ENCODE results near the gene TSPAN5.
A peak's percentile ranks its signal among the peaks of the same experiment; 100 is the strongest.

TSPAN5 gene

GRCh38 chr4:98603683-98604521 lies 54.5 kb downstream of the TSPAN5 start:
- Histone ChIP-seq H3K36me3 (ENCODE audit: insufficient read depth, low read length) (no peaks in the 10 kb centered on the region), H3K4me1 (ENCODE audit: insufficient read depth, low read length) (no peaks in the 10 kb centered on the region), H3K9ac (ENCODE audit: low read length) (no peak overlapping the region), H3K4me3 (ENCODE audit: low read depth in 1 of 2, low read length in 2 of 2) (no peak overlapping the region), H3K27me3 (ENCODE audit: control insufficient read depth in 1 of 2, insufficient read depth in 2 of 2, low read length in 2 of 2) (no peaks in the 10 kb centered on the region), H3K27ac (ENCODE audit: low read depth, low read length) (no peak overlapping the region), H3K9me3 (ENCODE audit: low read length) (no peaks in the 10 kb centered on the region)

DNA sequence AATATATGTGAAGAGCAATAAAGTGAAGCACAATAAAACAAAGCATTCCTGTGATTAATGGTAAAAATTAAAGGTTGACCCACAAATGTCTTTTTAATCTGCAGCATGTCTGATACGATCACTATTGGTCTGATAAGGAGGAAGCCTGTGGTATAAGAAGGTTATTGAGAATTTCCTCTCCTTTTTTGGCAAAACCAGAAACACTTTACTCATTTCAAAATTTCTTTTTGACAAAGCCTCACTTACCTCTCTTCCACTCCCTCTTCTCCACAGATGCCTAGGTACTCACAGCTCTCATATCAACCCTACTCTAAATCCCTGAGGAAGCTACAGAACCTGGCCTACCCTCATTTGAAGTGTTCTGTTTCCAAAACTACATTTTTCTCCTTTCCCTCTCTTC lies 56.1 kb downstream of the TSPAN5 start:
- no peaks in the 10 kb centered on the region for H3K4me1 ChIP-seq (ENCODE audit: insufficient read depth, low read length)
- no peaks in the 10 kb centered on the region for H3K36me3 ChIP-seq (ENCODE audit: insufficient read depth, low read length)
- H3K27me3 ChIP-seq (ENCODE audit: control insufficient read depth in 1 of 2, insufficient read depth in 2 of 2, low read length in 2 of 2): no peaks in the 10 kb centered on the region
- H3K9ac ChIP-seq (ENCODE audit: low read length): no peak overlapping the region
- H3K4me3 ChIP-seq (ENCODE audit: low read depth in 1 of 2, low read length in 2 of 2): no peak overlapping the region
- no peak overlapping the region for H3K27ac ChIP-seq (ENCODE audit: low read depth, low read length)
- no peaks in the 10 kb centered on the region for H3K9me3 ChIP-seq (ENCODE audit: low read length)

DNA sequence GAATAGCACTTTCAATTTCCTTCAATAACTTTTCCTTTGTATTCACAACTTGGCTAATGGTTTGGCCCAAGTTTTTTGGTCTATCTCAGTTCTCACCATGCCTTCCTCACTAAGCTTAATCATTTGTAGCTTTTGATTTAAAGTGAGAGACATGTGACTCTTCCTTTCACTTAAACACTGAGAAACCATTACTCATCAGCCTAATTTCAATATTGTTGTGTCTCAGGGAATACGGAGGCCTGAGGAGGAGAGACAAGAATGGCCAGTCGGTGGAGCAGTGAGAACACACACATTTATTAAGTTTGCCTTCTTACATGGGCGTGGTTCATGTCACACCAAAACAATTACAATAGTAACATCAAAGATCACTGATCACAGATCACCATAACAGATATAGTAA lies 56.7 kb downstream of the TSPAN5 start:
- Histone ChIP-seq H3K27me3 (ENCODE audit: control insufficient read depth in 1 of 2, insufficient read depth in 2 of 2, low read length in 2 of 2) (no peaks in the 10 kb centered on the region), H3K36me3 (ENCODE audit: insufficient read depth, low read length) (no peaks in the 10 kb centered on the region), H3K27ac (ENCODE audit: low read depth, low read length) (no peak overlapping the region), H3K9me3 (ENCODE audit: low read length) (no peaks in the 10 kb centered on the region), H3K4me1 (ENCODE audit: insufficient read depth, low read length) (no peaks in the 10 kb centered on the region), H3K4me3 (ENCODE audit: low read depth in 1 of 2, low read length in 2 of 2) (no peak overlapping the region), H3K9ac (ENCODE audit: low read length) (no peak overlapping the region)

DNA sequence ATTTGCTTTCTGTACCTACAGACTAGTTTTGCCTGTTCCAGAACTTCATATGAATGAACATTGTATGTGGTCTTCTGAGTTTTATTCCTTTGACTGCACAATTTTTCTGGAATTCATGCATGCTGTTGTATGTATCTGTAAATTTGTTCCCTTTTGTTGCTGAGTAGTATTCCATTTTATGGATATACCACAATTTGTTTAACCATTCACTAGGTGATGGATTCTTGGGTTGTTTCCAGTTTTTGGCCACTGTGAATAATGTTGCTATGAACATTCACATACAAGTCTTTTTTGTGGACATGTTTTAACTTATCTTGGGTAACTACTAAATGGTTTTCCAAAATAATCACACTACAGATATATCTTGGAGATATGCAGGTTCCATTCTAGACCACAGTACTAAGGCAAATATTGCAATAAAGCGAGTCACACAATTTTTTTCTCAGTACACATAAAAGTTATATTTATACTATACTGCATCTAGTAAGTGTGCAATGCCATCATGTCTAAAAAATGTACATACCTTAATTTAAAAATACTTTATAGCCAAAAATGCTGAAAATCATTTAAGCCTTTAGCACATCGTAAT lies 58.7 kb downstream of the TSPAN5 start:
- Histone ChIP-seq H3K9ac (ENCODE audit: low read length) (no peak overlapping the region), H3K4me1 (ENCODE audit: insufficient read depth, low read length) (no peaks in the 10 kb centered on the region), H3K9me3 (ENCODE audit: low read length) (no peaks in the 10 kb centered on the region), H3K4me3 (ENCODE audit: low read depth in 1 of 2, low read length in 2 of 2) (no peak overlapping the region), H3K27me3 (ENCODE audit: control insufficient read depth in 1 of 2, insufficient read depth in 2 of 2, low read length in 2 of 2) (no peaks in the 10 kb centered on the region), H3K27ac (ENCODE audit: low read depth, low read length) (no peak overlapping the region), H3K36me3 (ENCODE audit: insufficient read depth, low read length) (no peaks in the 10 kb centered on the region)

DNA sequence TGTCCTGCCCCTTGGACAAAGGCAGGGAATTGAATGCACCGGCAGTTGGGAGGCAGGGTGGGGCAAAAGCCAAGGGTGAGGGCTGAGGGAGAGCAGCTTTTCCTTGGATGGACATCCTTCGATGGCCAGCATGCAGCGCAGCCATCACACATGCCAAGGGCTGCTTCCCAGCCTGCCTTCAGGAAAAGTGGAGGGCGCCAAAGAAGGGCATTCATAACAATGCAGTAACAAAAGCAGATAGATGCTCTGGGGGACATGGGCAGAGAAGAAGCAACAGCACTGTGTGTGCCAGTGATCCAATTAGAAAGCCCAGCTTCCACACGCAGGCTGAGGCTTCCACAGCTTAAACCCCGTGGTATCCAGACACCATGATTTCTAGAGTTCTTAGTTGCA lies 71.5 kb downstream of the TSPAN5 start:
- Histone ChIP-seq H3K4me1 (ENCODE audit: insufficient read depth, low read length) (no peaks in the 10 kb centered on the region), H3K36me3 (ENCODE audit: insufficient read depth, low read length) (no peaks in the 10 kb centered on the region), H3K4me3 (ENCODE audit: low read depth in 1 of 2, low read length in 2 of 2) (no peak overlapping the region), H3K27me3 (ENCODE audit: control insufficient read depth in 1 of 2, insufficient read depth in 2 of 2, low read length in 2 of 2) (no peaks in the 10 kb centered on the region), H3K9me3 (ENCODE audit: low read length) (no peaks in the 10 kb centered on the region), H3K27ac (ENCODE audit: low read depth, low read length) (no peak overlapping the region), H3K9ac (ENCODE audit: low read length) (no peak overlapping the region)

DNA sequence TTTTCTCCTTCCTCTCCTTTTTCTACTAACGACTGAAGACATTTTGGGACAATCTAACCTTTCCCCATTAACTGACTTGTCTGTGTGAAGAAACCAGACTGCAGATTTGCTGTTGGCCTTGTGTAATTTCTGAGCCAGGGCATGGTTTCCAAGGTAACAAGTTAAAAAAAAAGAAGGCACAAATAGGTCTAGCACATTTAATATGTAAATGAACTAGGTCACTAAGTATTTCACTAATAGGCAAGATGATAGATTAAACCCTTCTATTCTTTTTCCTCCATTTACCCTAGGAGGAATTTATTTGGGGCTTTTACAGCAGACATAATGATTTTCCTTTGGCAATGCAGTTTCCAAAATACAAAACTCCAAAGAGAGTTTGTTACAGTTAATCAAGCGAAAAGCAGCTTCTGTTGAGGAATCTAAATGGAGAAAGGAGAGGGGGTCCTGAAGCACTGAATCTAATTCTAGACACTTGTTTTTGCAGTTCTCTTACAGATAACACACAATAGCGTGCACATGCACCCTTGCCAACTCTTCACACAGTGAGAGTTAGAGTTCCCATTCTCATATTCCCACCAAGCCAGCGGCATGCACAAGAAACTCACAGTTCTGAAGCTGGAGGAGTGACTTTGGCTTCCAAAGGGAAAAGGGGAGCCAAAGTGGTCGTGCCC lies 72.0 kb downstream of the TSPAN5 start:
- Histone ChIP-seq H3K27me3 (ENCODE audit: control insufficient read depth in 1 of 2, insufficient read depth in 2 of 2, low read length in 2 of 2) (no peaks in the 10 kb centered on the region), H3K9ac (ENCODE audit: low read length) (no peak overlapping the region), H3K4me3 (ENCODE audit: low read depth in 1 of 2, low read length in 2 of 2) (no peak overlapping the region), H3K27ac (ENCODE audit: low read depth, low read length) (no peak overlapping the region), H3K4me1 (ENCODE audit: insufficient read depth, low read length) (no peaks in the 10 kb centered on the region), H3K9me3 (ENCODE audit: low read length) (no peaks in the 10 kb centered on the region), H3K36me3 (ENCODE audit: insufficient read depth, low read length) (no peaks in the 10 kb centered on the region)

DNA sequence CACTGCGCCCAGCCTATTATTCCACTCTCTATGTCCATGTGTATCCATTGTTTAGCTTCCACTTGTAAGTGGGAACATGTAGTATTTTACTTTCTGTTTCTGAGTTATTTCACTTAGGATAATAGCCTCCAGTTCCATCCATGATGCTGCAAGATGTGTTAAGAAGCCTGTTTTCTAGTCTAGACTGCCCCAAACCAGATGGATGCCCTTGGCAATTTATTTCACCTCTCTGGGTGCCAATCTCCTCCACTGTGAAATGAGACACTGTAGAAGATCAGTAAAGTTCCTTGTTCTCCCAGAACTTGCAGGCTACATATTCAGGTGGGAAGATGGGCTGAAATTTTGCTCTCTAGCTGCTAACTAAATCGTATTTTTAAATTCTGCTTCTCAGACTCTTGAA lies 72.8 kb downstream of the TSPAN5 start:
- Histone ChIP-seq H3K9me3 (ENCODE audit: low read length) (no peaks in the 10 kb centered on the region), H3K36me3 (ENCODE audit: insufficient read depth, low read length) (no peaks in the 10 kb centered on the region), H3K4me1 (ENCODE audit: insufficient read depth, low read length) (no peaks in the 10 kb centered on the region), H3K4me3 (ENCODE audit: low read depth in 1 of 2, low read length in 2 of 2) (no peak overlapping the region), H3K27ac (ENCODE audit: low read depth, low read length) (no peak overlapping the region), H3K27me3 (ENCODE audit: control insufficient read depth in 1 of 2, insufficient read depth in 2 of 2, low read length in 2 of 2) (no peaks in the 10 kb centered on the region), H3K9ac (ENCODE audit: low read length) (no peak overlapping the region)

- H3K4me3 ChIP-seq (ENCODE audit: low read depth in 1 of 2, low read length in 2 of 2): no peak overlapping the region
- H3K9ac ChIP-seq (ENCODE audit: low read length): no peak overlapping the region
- no peaks in the 10 kb centered on the region for H3K36me3 ChIP-seq (ENCODE audit: insufficient read depth, low read length)
- no peak overlapping the region for H3K27ac ChIP-seq (ENCODE audit: low read depth, low read length)
- H3K4me1 ChIP-seq (ENCODE audit: insufficient read depth, low read length): no peaks in the 10 kb centered on the region
- H3K9me3 ChIP-seq (ENCODE audit: low read length): no peaks in the 10 kb centered on the region
- H3K27me3 ChIP-seq (ENCODE audit: control insufficient read depth in 1 of 2, insufficient read depth in 2 of 2, low read length in 2 of 2): no peaks in the 10 kb centered on the region
These were observed 74.1 kb downstream of the TSPAN5 start for GRCh38 chr4:98584265-98584664.

GRCh38 chr4:98583265-98583664 lies 75.1 kb downstream of the TSPAN5 start:
- H3K36me3 ChIP-seq (ENCODE audit: insufficient read depth, low read length): no peaks in the 10 kb centered on the region
- H3K4me1 ChIP-seq (ENCODE audit: insufficient read depth, low read length): no peaks in the 10 kb centered on the region
- no peaks in the 10 kb centered on the region for H3K27me3 ChIP-seq (ENCODE audit: control insufficient read depth in 1 of 2, insufficient read depth in 2 of 2, low read length in 2 of 2)
- H3K9me3 ChIP-seq (ENCODE audit: low read length): no peaks in the 10 kb centered on the region
- no peak overlapping the region for H3K4me3 ChIP-seq (ENCODE audit: low read depth in 1 of 2, low read length in 2 of 2)
- H3K27ac ChIP-seq (ENCODE audit: low read depth, low read length): no peak overlapping the region
- H3K9ac ChIP-seq (ENCODE audit: low read length): no peak overlapping the region

GRCh38 chr4:98581126-98581525 lies 77.3 kb downstream of the TSPAN5 start:
- Histone ChIP-seq H3K27me3 (ENCODE audit: control insufficient read depth in 1 of 2, insufficient read depth in 2 of 2, low read length in 2 of 2) (no peaks in the 10 kb centered on the region), H3K9ac (ENCODE audit: low read length) (no peak overlapping the region), H3K4me3 (ENCODE audit: low read depth in 1 of 2, low read length in 2 of 2) (no peak overlapping the region), H3K36me3 (ENCODE audit: insufficient read depth, low read length) (no peaks in the 10 kb centered on the region), H3K4me1 (ENCODE audit: insufficient read depth, low read length) (peaks cover 10% of the 10 kb centered on the region), H3K27ac (ENCODE audit: low read depth, low read length) (no peak overlapping the region), H3K9me3 (ENCODE audit: low read length) (no peaks in the 10 kb centered on the region)

GRCh38 chr4:98577956-98578355 lies 80.5 kb downstream of the TSPAN5 start:
- Histone ChIP-seq H3K36me3 (ENCODE audit: insufficient read depth, low read length) (no peaks in the 10 kb centered on the region), H3K27ac (ENCODE audit: low read depth, low read length) (no peak overlapping the region), H3K4me1 (ENCODE audit: insufficient read depth, low read length) (peaks cover 22% of the 10 kb centered on the region), H3K9ac (ENCODE audit: low read length) (no peak overlapping the region), H3K4me3 (ENCODE audit: low read depth in 1 of 2, low read length in 2 of 2) (peak overlapping the region in 1 of 2 donors; percentile 45), H3K27me3 (ENCODE audit: control insufficient read depth in 1 of 2, insufficient read depth in 2 of 2, low read length in 2 of 2) (no peaks in the 10 kb centered on the region), H3K9me3 (ENCODE audit: low read length) (no peaks in the 10 kb centered on the region)
